Upper lobe of left lung (tissue), 6 donors: ENCODE results near the gene ADGRF5. TPM values are rescaled to one million over a fixed set of nuclear protein-coding genes. Genes with fewer than 3 reads are reported as not detected.
A peak's percentile ranks its signal among the peaks of the same experiment; 100 is the strongest.
"Not testable (repeated sequence)": the region's sequence is repeated elsewhere in the genome, so short reads cannot be mapped to it uniquely, and the experiment has no call there.

Experiments used
- ATAC-seq, 2 donors: fragments of 200-7000 bp; cut with Tn5 transposase; one replicate each; pipeline ENCODE4 v1.9.1; 2022; ENCODE audit warnings: mild to moderate bottlenecking in 2 of 2, moderate library complexity in 2 of 2; ENCODE audit not compliant: low FRiP score in 2 of 2
- DNase-seq, 2 donors: peaks; one replicate each; pipeline ENCODE4 v3.0.0-alpha.2; 2019 to 2020
- H3K27ac ChIP-seq, 4 donors: fragments of 200-600 bp; sonication (generic); one replicate each; pipeline ENCODE4 v1.5.1; 2016 to 2019
- H3K27me3 ChIP-seq, 4 donors: fragments of 200-600 bp; sonication (generic); one replicate each; pipeline ENCODE4 v1.5.1; 2017 to 2019
- H3K36me3 ChIP-seq, 4 donors: fragments of 200-600 bp; sonication (generic); one replicate each; pipeline ENCODE4 v1.5.1; 2016 to 2019
- H3K4me1 ChIP-seq, 4 donors: fragments of 200-600 bp; sonication (generic); one replicate each; pipeline ENCODE4 v1.5.1; 2018 to 2019
- H3K4me3 ChIP-seq, 4 donors: fragments of 200-600 bp; sonication (generic); one replicate each; pipeline ENCODE4 v1.5.1; 2017 to 2019; ENCODE audit warnings: mild to moderate bottlenecking in 2 of 4, moderate library complexity in 1 of 4
- H3K9me3 ChIP-seq, 4 donors: fragments of 200-600 bp; sonication (generic); one replicate each; pipeline ENCODE4 v1.5.1; 2018 to 2019
- EP300 ChIP-seq, 4 donors: sonication (generic); formaldehyde crosslinking; IDR thresholded peaks; one replicate each; pipeline ENCODE4 v1.5.1; 2017; ENCODE audit warnings: antibody characterized with exemption in 4 of 4, control low read depth in 2 of 4
- POLR2A ChIP-seq, 4 donors: fragments of 450-650 bp; IDR thresholded peaks; one replicate each; pipeline ENCODE4 v1.5.1; 2016 to 2017; ENCODE audit warnings: antibody characterized with exemption in 4 of 4, mild to moderate bottlenecking in 2 of 4
- POLR2AphosphoS5 ChIP-seq, 2 donors: sonication (generic); formaldehyde crosslinking; IDR thresholded peaks; one replicate each; pipeline ENCODE4 v1.5.1; 2017; ENCODE audit warnings: antibody characterized with exemption in 2 of 2
- WGBS, 2 donors: methylation state at CpG; one replicate each; pipeline ENCODE4 v1.1.5; 2017 to 2018; 5-methylcytosine and 5-hydroxymethylcytosine counted together
- total RNA-seq, 6 donors: library from RNA; depleted of rRNA in 4 of 6; stranded (reverse); fragments of >200 nt in 4 of 6; gene quantifications; one replicate each; pipeline versions ENCODE4 v1.1.0 to v1.2.1, GENCODE V29; 2016 to 2021
- TF ChIP-seq, protein P1 (sequence below), 6 experiments: fragments of 450-650 bp in 4 of 6; fragments of 200-600 bp in 2 of 6; sonication (generic) in 2 of 6; IDR thresholded peaks; one replicate each; pipeline ENCODE4 v1.5.1; 2016 to 2019; ENCODE audit warnings: antibody characterized with exemption in 6 of 6
- donor health status: DM: no; HTN: no; CAD: no; lungs with moderate emphysema.
- donor health status: DM: no; HTN: yes; CAD: no; lungs with severe emphysema.

Gene ADGRF5
- total RNA-seq, 6 donors from 2014 or later = 107 to 352 (median 215) TPM

GRCh38 chr6:46863791-46864190, 57.9 kb downstream of the ADGRF5 start:
- ATAC-seq = no peak
- TF ChIP-seq EP300 (IDR thresholded peaks at IDR 0.05) = no peak
- TF ChIP-seq, protein P1, sequence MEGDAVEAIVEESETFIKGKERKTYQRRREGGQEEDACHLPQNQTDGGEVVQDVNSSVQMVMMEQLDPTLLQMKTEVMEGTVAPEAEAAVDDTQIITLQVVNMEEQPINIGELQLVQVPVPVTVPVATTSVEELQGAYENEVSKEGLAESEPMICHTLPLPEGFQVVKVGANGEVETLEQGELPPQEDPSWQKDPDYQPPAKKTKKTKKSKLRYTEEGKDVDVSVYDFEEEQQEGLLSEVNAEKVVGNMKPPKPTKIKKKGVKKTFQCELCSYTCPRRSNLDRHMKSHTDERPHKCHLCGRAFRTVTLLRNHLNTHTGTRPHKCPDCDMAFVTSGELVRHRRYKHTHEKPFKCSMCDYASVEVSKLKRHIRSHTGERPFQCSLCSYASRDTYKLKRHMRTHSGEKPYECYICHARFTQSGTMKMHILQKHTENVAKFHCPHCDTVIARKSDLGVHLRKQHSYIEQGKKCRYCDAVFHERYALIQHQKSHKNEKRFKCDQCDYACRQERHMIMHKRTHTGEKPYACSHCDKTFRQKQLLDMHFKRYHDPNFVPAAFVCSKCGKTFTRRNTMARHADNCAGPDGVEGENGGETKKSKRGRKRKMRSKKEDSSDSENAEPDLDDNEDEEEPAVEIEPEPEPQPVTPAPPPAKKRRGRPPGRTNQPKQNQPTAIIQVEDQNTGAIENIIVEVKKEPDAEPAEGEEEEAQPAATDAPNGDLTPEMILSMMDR (IDR thresholded peaks at IDR 0.05) = no peak
- TF ChIP-seq POLR2AphosphoS5 (IDR thresholded peaks at IDR 0.05) = no peak
- TF ChIP-seq POLR2A (IDR thresholded peaks at IDR 0.05) = no peak
- H3K4me1 ChIP-seq = no peaks in the 10 kb centered on the region
- peaks cover 28 to 90% (median 53%) of the 10 kb centered on the region in 4 donors for H3K36me3 ChIP-seq
- DNase-seq = no peak
- H3K27me3 ChIP-seq = no peaks in the 10 kb centered on the region
- no peak overlapping the region for H3K4me3 ChIP-seq
- 60 to 63% methylated on average over 3 of the region's 3 CpGs for WGBS, 2 donors
- no peaks in the 10 kb centered on the region for H3K9me3 ChIP-seq
- H3K27ac ChIP-seq = no peak overlapping the region

DNA sequence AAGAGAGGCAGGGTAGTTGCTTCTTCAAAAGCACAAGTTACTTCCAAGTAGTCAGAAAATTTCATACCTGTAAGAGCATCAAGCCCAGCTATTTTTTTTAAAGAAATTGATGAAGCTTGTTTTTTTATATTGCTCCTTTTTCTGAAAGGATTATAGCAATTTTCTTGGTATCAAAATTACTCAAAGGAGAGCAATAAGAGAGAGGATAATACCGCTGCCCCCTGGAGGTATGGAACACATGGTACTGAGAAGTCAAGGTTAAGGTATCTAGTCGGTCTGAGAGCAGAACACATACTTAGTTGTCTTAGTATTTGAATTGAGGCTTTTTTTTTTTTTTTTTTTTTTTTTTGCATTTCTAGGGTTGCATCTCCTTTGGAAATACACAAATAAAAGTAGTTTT, 59.4 kb downstream of the ADGRF5 start:
- TF ChIP-seq, protein P1 (IDR thresholded peaks at IDR 0.05) = no peak
- TF ChIP-seq EP300 (IDR thresholded peaks at IDR 0.05) (no peak), POLR2A (IDR thresholded peaks at IDR 0.05) (no peak), POLR2AphosphoS5 (IDR thresholded peaks at IDR 0.05) (no peak)
- H3K36me3 ChIP-seq = peaks cover 25 to 87% (median 55%) of the 10 kb centered on the region in 4 donors
- 72 to 74% methylated on average over 2 of the region's 2 CpGs for WGBS, 2 donors
- H3K4me3 ChIP-seq = no peak overlapping the region
- no peak for ATAC-seq
- H3K4me1 ChIP-seq = no peaks in the 10 kb centered on the region
- H3K27me3 ChIP-seq = no peaks in the 10 kb centered on the region
- H3K27ac ChIP-seq = no peak overlapping the region
- no peak for DNase-seq
- H3K9me3 ChIP-seq = no peaks in the 10 kb centered on the region

- H3K9me3 ChIP-seq, H3K27ac ChIP-seq, H3K4me1 ChIP-seq, DNase-seq, H3K4me3 ChIP-seq, H3K27me3 ChIP-seq: not testable (repeated sequence)
- peak in 1 of 2 donors; percentile 52 for ATAC-seq
- 18 to 45% methylated on average over 1 of the region's 1 CpG for WGBS, 2 donors
- H3K36me3 ChIP-seq = peaks cover 9 to 44% (median 12%) of the 10 kb centered on the region in 4 donors
- TF ChIP-seq, protein P1 (IDR thresholded peaks at IDR 0.05) = peak in 5 of 6 experiments; percentile 31 to 64 (median 41)
These were observed 65.8 kb downstream of the ADGRF5 start for GRCh38 chr6:46855966-46856365.

- not testable (repeated sequence) for ATAC-seq
- H3K27ac ChIP-seq = peak overlapping the region in 1 of 4 donors; percentile 53
These were observed 70.2 kb downstream of the ADGRF5 start for GRCh38 chr6:46851576-46851975.

GRCh38 chr6:46850792-46851191, 70.9 kb downstream of the ADGRF5 start:
- WGBS, 2 donors = 58 to 67% methylated on average over 2 of the region's 2 CpGs
- H3K36me3 ChIP-seq = peaks cover 0 to 14% (median 0%) of the 10 kb centered on the region in 4 donors
- no peak overlapping the region for H3K4me3 ChIP-seq
- DNase-seq (no peak), ATAC-seq (no peak)
- no peak for TF ChIP-seq POLR2A (IDR thresholded peaks at IDR 0.05)
- TF ChIP-seq EP300 (IDR thresholded peaks at IDR 0.05) = no peak
- H3K27me3 ChIP-seq = no peaks in the 10 kb centered on the region
- peak overlapping the region in 1 of 4 donors; percentile 13 for H3K27ac ChIP-seq
- H3K4me1 ChIP-seq = peaks cover 12 to 30% (median 18%) of the 10 kb centered on the region in 4 donors
- no peaks in the 10 kb centered on the region for H3K9me3 ChIP-seq

More at GRCh38 chr6:46851576-46851975, 70.2 kb downstream of the ADGRF5 start:
- not testable (repeated sequence) for H3K27me3 ChIP-seq, DNase-seq, H3K4me3 ChIP-seq, H3K9me3 ChIP-seq
- WGBS, 2 donors = 39 to 49% methylated on average over 4 of the region's 4 CpGs
- H3K36me3 ChIP-seq = peaks cover 0 to 19% (median 0%) of the 10 kb centered on the region in 4 donors
- peaks cover 12 to 30% (median 18%) of the 10 kb centered on the region in 4 donors for H3K4me1 ChIP-seq

- no peak for DNase-seq
These were observed 72.4 kb downstream of the ADGRF5 start for GRCh38 chr6:46849361-46849690.

More at GRCh38 chr6:46849361-46849690, 72.4 kb downstream of the ADGRF5 start:
- WGBS, 2 donors = 70 to 71% methylated on average over 5 of the region's 5 CpGs
- Histone ChIP-seq H3K36me3 (peaks cover 0 to 3% (median 0%) of the 10 kb centered on the region in 4 donors), H3K27me3 (no peaks in the 10 kb centered on the region), H3K4me3 (no peak overlapping the region), H3K27ac (peak overlapping the region in 1 of 4 donors; percentile 14), H3K4me1 (peaks cover 12 to 30% (median 18%) of the 10 kb centered on the region in 4 donors), H3K9me3 (no peaks in the 10 kb centered on the region)
- TF ChIP-seq POLR2AphosphoS5 (IDR thresholded peaks at IDR 0.05) = no peak
- no peak for TF ChIP-seq POLR2A (IDR thresholded peaks at IDR 0.05)
- TF ChIP-seq, protein P1 (IDR thresholded peaks at IDR 0.05) = no peak
- TF ChIP-seq EP300 (IDR thresholded peaks at IDR 0.05) = no peak
- no peak for ATAC-seq
